Esophagus muscularis mucosa (tissue), 3 donors: ENCODE results near the gene FBXO28.

Experiments
- POLR2A ChIP-seq: fragments of 450-650 bp; IDR thresholded peaks from one replicate; pipeline ENCODE4 v1.6.1; 2017; ENCODE audit warnings: antibody characterized with exemption, moderate library complexity, mild to moderate bottlenecking, low read depth
- POLR2AphosphoS5 ChIP-seq, 2 donors: sonication (generic); formaldehyde crosslinking; IDR thresholded peaks; one replicate each; pipeline ENCODE4 v1.6.1; 2017; ENCODE audit warnings: antibody characterized with exemption in 2 of 2
- TF ChIP-seq, protein P1 (sequence below), 3 experiments: fragments of 200-600 bp in 2 of 3; fragments of 450-650 bp in 1 of 3; sonication (generic) in 2 of 3; IDR thresholded peaks; one replicate each; pipeline ENCODE4 v1.5.1; 2017 to 2019; ENCODE audit warnings: antibody characterized with exemption in 3 of 3, mild to moderate bottlenecking in 2 of 3, moderate library complexity in 1 of 3

DNA sequence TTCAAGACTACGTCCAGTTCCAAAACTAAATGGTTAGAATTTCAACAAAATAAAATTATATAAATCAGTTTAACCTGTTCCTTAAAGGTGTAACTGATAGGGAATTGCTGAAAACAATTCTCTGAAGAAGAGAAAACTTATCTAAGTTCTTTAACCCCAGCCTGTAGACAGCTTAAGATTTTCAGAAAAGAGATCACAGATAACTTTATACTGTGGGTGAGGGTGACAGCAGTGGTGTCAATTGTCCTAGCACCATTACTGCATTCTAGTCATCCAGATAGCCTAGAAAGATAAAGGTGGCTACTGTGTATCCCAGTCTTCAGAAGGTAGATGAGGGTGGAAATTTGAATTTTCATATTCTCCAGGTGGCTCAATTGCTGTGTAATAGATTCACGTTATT is 49.4 kb downstream of the FBXO28 start:
- TF ChIP-seq POLR2AphosphoS5 (IDR thresholded peaks at IDR 0.05), result no peak
- TF ChIP-seq POLR2A, result no peak
- TF ChIP-seq, protein P1, sequence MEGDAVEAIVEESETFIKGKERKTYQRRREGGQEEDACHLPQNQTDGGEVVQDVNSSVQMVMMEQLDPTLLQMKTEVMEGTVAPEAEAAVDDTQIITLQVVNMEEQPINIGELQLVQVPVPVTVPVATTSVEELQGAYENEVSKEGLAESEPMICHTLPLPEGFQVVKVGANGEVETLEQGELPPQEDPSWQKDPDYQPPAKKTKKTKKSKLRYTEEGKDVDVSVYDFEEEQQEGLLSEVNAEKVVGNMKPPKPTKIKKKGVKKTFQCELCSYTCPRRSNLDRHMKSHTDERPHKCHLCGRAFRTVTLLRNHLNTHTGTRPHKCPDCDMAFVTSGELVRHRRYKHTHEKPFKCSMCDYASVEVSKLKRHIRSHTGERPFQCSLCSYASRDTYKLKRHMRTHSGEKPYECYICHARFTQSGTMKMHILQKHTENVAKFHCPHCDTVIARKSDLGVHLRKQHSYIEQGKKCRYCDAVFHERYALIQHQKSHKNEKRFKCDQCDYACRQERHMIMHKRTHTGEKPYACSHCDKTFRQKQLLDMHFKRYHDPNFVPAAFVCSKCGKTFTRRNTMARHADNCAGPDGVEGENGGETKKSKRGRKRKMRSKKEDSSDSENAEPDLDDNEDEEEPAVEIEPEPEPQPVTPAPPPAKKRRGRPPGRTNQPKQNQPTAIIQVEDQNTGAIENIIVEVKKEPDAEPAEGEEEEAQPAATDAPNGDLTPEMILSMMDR (IDR thresholded peaks at IDR 0.05), result no peak
